ENCODE data around the gene TNRC18. TPM values are rescaled to one million over a fixed set of nuclear protein-coding genes. Genes with fewer than 3 reads are reported as not detected.

The TNRC18 gene
- total and polyA plus RNA-seq, 8 donors = 94.4 to 164 (median 133) TPM

GRCh38 chr7:5354460-5355232 is 69.0 kb downstream of the TNRC18 start:
- peak; percentile 14 for ATAC-seq
- peak overlapping the region in 1 of 2 donors; percentile 33 for H3K27ac ChIP-seq
- TF ChIP-seq, protein P1, sequence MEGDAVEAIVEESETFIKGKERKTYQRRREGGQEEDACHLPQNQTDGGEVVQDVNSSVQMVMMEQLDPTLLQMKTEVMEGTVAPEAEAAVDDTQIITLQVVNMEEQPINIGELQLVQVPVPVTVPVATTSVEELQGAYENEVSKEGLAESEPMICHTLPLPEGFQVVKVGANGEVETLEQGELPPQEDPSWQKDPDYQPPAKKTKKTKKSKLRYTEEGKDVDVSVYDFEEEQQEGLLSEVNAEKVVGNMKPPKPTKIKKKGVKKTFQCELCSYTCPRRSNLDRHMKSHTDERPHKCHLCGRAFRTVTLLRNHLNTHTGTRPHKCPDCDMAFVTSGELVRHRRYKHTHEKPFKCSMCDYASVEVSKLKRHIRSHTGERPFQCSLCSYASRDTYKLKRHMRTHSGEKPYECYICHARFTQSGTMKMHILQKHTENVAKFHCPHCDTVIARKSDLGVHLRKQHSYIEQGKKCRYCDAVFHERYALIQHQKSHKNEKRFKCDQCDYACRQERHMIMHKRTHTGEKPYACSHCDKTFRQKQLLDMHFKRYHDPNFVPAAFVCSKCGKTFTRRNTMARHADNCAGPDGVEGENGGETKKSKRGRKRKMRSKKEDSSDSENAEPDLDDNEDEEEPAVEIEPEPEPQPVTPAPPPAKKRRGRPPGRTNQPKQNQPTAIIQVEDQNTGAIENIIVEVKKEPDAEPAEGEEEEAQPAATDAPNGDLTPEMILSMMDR (IDR thresholded peaks at IDR 0.05) = no peak
- intact Hi-C loops (cut with DNase I) = loop anchor here in 1 of 2 donors (10.0 kb wide), 1 partner anchor 120 kb away; no protein-coding TSS in a partner anchor
- peaks cover 0 to 100% of the 10 kb centered on the region in 2 donors for H3K36me3 ChIP-seq
- H3K9me3 ChIP-seq = no peaks in the 10 kb centered on the region
- peak in 1 of 4 donors; percentile 66 for DNase-seq
- no peak overlapping the region for H3K4me3 ChIP-seq
- H3K27me3 ChIP-seq = no peaks in the 10 kb centered on the region
- peaks cover 11 to 31% of the 10 kb centered on the region in 2 donors for H3K4me1 ChIP-seq

DNA sequence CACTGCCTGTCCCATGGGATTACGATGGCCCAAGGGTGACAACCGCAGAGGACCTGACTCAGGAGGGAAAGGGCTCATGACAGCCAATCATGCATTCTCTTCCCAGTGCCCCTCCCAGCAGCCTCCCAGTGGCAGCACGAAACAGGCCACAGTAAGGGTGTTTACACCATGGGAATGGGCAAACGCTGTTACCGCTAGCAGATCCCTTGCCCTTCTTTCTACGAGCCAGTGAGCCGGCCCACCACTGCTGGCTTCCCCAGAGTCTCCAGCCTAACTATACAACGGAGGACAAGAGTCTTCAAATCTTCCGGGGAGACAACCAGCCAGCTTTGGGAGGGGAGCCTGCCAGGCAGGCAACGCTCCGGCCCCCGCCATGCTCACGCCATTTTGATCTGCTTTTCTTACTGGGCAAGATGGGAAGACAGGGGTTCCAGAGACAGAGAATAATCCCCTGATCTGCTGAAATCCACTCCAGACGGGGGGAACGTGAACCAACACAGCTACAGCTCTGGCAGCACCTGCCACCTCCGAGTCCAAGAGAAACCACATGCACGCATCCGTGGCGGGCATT is 71.1 kb downstream of the TNRC18 start:
- ATAC-seq (no peak), DNase-seq (peak in 1 of 4 donors; percentile 49)
- Histone ChIP-seq H3K9me3 (no peaks in the 10 kb centered on the region), H3K27ac (no peak overlapping the region), H3K4me1 (peaks cover 7 to 20% of the 10 kb centered on the region in 2 donors), H3K27me3 (no peaks in the 10 kb centered on the region), H3K4me3 (no peak overlapping the region), H3K36me3 (peaks cover 0 to 100% of the 10 kb centered on the region in 2 donors)
- intact Hi-C loops (cut with DNase I) = loop anchor here in 1 of 2 donors (10.0 kb wide), 1 partner anchor 118 kb away; no protein-coding TSS in a partner anchor
- TF ChIP-seq, protein P1 (IDR thresholded peaks at IDR 0.05) = no peak

DNA sequence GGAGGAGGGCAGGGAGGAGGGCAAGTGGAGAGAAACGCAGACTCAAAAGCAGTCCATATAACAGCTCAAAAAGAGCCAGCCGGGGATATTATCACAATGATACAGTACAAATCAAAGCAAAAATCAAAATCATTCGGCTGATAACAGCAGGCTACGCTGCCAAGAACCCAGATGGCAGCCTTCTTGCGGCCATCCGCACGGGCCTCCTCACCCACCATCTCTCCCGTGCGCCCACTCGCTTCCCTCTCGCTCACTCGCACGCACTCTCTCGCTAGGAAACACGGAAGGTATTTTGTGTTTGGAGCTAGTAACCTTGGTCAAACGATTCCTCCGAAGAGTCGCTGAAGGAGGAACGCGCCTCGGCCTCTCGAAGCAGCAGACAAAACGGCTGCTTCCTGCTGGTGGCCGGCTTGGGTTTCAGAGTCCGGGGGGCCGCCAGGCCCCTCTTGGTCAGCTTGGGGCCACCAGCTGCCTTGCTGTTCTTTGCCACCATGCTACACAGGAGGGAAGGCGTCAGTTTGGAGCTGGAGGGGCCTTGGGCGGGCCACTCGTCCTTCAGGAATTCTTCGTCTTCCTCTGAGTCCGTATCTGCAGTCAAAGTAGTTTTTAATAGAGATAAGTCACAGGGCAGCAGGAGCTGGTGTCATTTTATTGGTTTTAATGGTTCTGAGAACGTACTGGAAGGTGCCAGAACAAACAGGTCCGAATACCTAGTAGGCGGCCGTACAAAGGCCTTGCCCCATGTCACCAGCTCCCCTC is 71.9 kb downstream of the TNRC18 start:
- intact Hi-C loops (cut with DNase I) = loop anchor here in 1 of 2 donors (10.0 kb wide), 1 partner anchor 117 kb away; no protein-coding TSS in a partner anchor
- peaks cover 0 to 100% of the 10 kb centered on the region in 2 donors for H3K36me3 ChIP-seq
- TF ChIP-seq, protein P1 (IDR thresholded peaks at IDR 0.05) = no peak

GRCh38 chr7:5350600-5351385 is 72.8 kb downstream of the TNRC18 start:
- no peak overlapping the region for H3K27ac ChIP-seq
- intact Hi-C loops (cut with DNase I) = loop anchor here in 1 of 2 donors (10.0 kb wide), 1 partner anchor 116 kb away; no protein-coding TSS in a partner anchor
- TF ChIP-seq, protein P1 (IDR thresholded peaks at IDR 0.05) = no peak
- H3K27me3 ChIP-seq = no peaks in the 10 kb centered on the region
- no peaks in the 10 kb centered on the region for H3K9me3 ChIP-seq
- H3K36me3 ChIP-seq = peaks cover 0 to 100% of the 10 kb centered on the region in 2 donors
- no peak overlapping the region for H3K4me3 ChIP-seq
- ATAC-seq (no peak), DNase-seq (peak in 1 of 4 donors; percentile 57)
- peaks cover 7 to 15% of the 10 kb centered on the region in 2 donors for H3K4me1 ChIP-seq

More for the DNA sequence above, 71.9 kb downstream of the TNRC18 start:
- ATAC-seq (no peak), DNase-seq (peak in 1 of 4 donors; percentile 63)
- H3K27me3 ChIP-seq = no peaks in the 10 kb centered on the region
- H3K4me3 ChIP-seq = no peak overlapping the region
- no peak overlapping the region for H3K27ac ChIP-seq
- peaks cover 7 to 15% of the 10 kb centered on the region in 2 donors for H3K4me1 ChIP-seq
- no peaks in the 10 kb centered on the region for H3K9me3 ChIP-seq

All from left lung (tissue), 10 donors.